HepG2 (cell line): ENCODE measurements around the gene AXIN2. TPM values are rescaled to one million over a fixed set of nuclear protein-coding genes. Genes with fewer than 3 reads are reported as not detected.

Experiments used
- CBFB ChIP-seq: sonication (generic); formaldehyde crosslinking; IDR thresholded peaks from 2 replicates; pipeline ENCODE4 v1.4.0; 2020; ENCODE audit warnings: missing genetic modification reagents
- CCAR2 ChIP-seq: fragments of 200-400 bp; formaldehyde crosslinking; optimal IDR thresholded peaks from 2 replicates; pipeline ENCODE3; 2018; ENCODE audit warnings: low read depth, mild to moderate bottlenecking, low read length, moderate library complexity
- GABPA ChIP-seq, 2 experiments: IDR thresholded peaks; 2 replicates each; pipeline ENCODE4 v1.6.1; 2011 to 2016; ENCODE audit warnings: low read depth in 2 of 2, low read length in 1 of 2, missing biosample characterization in 1 of 2, missing genetic modification characterization in 1 of 2
- HNF4A ChIP-seq: sonication (generic); formaldehyde crosslinking; IDR thresholded peaks from 2 replicates; pipeline ENCODE4 v1.4.0; 2020; ENCODE audit warnings: missing genetic modification reagents
- KDM4B ChIP-seq: sonication (generic); formaldehyde crosslinking; IDR thresholded peaks from 2 replicates; pipeline ENCODE4 v1.4.0; 2020; ENCODE audit warnings: missing genetic modification reagents
- PHF21A ChIP-seq: sonication (generic); formaldehyde crosslinking; IDR thresholded peaks from 2 replicates; pipeline ENCODE4 v1.5.0; 2020; ENCODE audit warnings: mild to moderate bottlenecking, missing genetic modification reagents
- POLR2G ChIP-seq: fragments of 200-400 bp; formaldehyde crosslinking; IDR thresholded peaks from 2 replicates; pipeline ENCODE4 v1.6.1; 2018; ENCODE audit warnings: mild to moderate bottlenecking, low read depth, low read length, moderate library complexity
- TAF1 ChIP-seq: sonication (generic); formaldehyde crosslinking; IDR thresholded peaks from 2 replicates; pipeline ENCODE4 v1.4.0; 2020; ENCODE audit warnings: missing genetic modification reagents
- WIZ ChIP-seq: sonication (generic); formaldehyde crosslinking; IDR thresholded peaks from 2 replicates; pipeline ENCODE4 v1.5.1; 2020; ENCODE audit warnings: mild to moderate bottlenecking, missing genetic modification reagents
- ZFYVE20 ChIP-seq: sonication (generic); formaldehyde crosslinking; IDR thresholded peaks from 2 replicates; pipeline ENCODE4 v1.8.0; 2023; ENCODE audit warnings: low read depth, mild to moderate bottlenecking, moderate library complexity, missing genetic modification reagents, borderline replicate concordance
- ZNF12 ChIP-seq: sonication (generic); formaldehyde crosslinking; IDR thresholded peaks from 2 replicates; pipeline ENCODE4 v1.5.0; 2020; ENCODE audit warnings: missing genetic modification reagents
- ZNF652 ChIP-seq: IDR thresholded peaks from 2 replicates; pipeline ENCODE4 v1.6.1; 2016; ENCODE audit warnings: low read depth, borderline replicate concordance
- ZNF749 ChIP-seq: sonication (generic); formaldehyde crosslinking; IDR thresholded peaks from 2 replicates; pipeline ENCODE4 v1.8.0; 2022; ENCODE audit warnings: mild to moderate bottlenecking, missing genetic modification reagents, moderate library complexity, borderline replicate concordance
- ZNF850 ChIP-seq: sonication (generic); formaldehyde crosslinking; conservative IDR thresholded peaks from 2 replicates; pipeline ENCODE4 v1.9.0; 2021; ENCODE audit warnings: mild to moderate bottlenecking, missing genetic modification reagents
- ZSCAN9 ChIP-seq: IDR thresholded peaks from 2 replicates; pipeline ENCODE4 v1.6.1; 2016; ENCODE audit warnings: borderline replicate concordance
- polyA plus RNA-seq, 8 experiments: library from polyadenylated mRNA; depleted of rRNA in 3 of 8; stranded (reverse) in 7 of 8; unstranded in 1 of 8; fragments of >200 nt; fragmentation: Illumina TruSeq in 4 of 8; extraction: Trizol in 4 of 8; gene quantifications; 2 replicates each; pipeline versions ENCODE4 v1.2.1 to v1.2.3, GENCODE V29; 2011 to 2016; ENCODE audit warnings: low read depth in 4 of 8, missing spikeins in 1 of 8, mixed read lengths in 1 of 8; ENCODE audit not compliant: insufficient read depth in 1 of 8
- total RNA-seq, 5 experiments: library from RNA; depleted of rRNA; stranded (reverse); fragments of >200 nt; fragmentation: Illumina TruSeq; extraction: Trizol; gene quantifications; 2 replicates each; pipeline ENCODE4 v1.2.3, GENCODE V29; 2016; ENCODE audit warnings: low read depth in 1 of 5
- TF ChIP-seq, protein P1 (sequence below): sonication (generic); formaldehyde crosslinking; conservative IDR thresholded peaks from 2 replicates; pipeline ENCODE4 v1.4.0; 2020; ENCODE audit warnings: missing genetic modification reagents
- TF ChIP-seq, protein P2 (sequence below): sonication (generic); formaldehyde crosslinking; IDR thresholded peaks from 2 replicates; pipeline ENCODE4 v1.5.0; 2020; ENCODE audit warnings: mild to moderate bottlenecking, missing genetic modification reagents, borderline replicate concordance
- TF ChIP-seq, protein P3 (sequence below): sonication (generic); formaldehyde crosslinking; IDR thresholded peaks from 2 replicates; pipeline ENCODE4 v1.4.0; 2020; ENCODE audit warnings: missing genetic modification reagents
- TF ChIP-seq, protein P4 (sequence below): sonication (generic); formaldehyde crosslinking; IDR thresholded peaks from 2 replicates; pipeline ENCODE4 v1.4.0; 2020; ENCODE audit warnings: missing genetic modification reagents, mild to moderate bottlenecking, borderline replicate concordance
- TF ChIP-seq, protein P5 (sequence below): sonication (generic); formaldehyde crosslinking; IDR thresholded peaks from 2 replicates; pipeline ENCODE4 v1.9.0; 2022; ENCODE audit warnings: missing genetic modification reagents, mild to moderate bottlenecking, borderline replicate concordance

Gene AXIN2
- total and polyA plus RNA-seq, 2 of the 13 experiments (the other 11 are each of a cell fraction or from before 2014, with no cell fraction given) = 58.6 to 63.4 TPM

DNA sequence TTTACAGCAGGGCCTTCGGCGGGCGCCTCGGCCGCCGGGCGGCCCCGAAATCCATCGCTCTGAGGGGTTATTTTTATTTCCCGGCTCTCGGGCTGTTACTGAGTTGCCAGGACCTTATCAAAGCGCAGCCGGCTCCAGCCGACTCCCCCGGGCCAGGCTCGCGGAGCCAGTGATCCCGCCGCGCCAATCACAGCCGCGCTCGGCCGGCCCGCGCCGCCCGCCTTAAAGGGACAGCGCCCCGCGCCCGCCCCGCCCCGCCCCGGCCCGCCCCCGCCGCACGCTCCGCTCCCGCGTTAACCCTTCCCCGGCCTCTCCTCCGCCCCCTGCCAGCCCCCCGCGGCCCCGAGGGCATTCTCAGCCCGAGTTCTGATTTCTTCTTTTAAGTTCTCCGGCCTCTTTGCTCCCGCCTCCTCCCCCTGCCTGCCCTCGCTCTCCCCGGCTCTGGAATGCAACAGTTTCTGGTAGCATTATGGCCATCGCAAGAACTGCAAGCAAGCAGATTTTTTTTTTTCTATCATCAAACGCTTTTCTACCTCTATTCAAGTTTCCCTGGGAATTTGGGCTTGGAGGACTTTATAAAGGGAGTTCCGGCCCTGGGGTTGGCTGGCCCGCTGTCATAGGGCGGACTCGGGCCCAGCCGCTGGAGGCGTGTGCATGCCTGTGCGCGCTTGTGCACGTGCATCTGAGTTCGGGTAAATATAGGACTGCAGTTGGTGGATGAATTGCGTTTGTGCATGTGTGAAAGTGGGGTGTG lies at the start of gene AXIN2 (continued):
- TF ChIP-seq, protein P1, sequence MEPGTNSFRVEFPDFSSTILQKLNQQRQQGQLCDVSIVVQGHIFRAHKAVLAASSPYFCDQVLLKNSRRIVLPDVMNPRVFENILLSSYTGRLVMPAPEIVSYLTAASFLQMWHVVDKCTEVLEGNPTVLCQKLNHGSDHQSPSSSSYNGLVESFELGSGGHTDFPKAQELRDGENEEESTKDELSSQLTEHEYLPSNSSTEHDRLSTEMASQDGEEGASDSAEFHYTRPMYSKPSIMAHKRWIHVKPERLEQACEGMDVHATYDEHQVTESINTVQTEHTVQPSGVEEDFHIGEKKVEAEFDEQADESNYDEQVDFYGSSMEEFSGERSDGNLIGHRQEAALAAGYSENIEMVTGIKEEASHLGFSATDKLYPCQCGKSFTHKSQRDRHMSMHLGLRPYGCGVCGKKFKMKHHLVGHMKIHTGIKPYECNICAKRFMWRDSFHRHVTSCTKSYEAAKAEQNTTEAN (CRISPR knock-in tag) = peak; percentile 96
- TF ChIP-seq CCAR2 (no peak), HNF4A (0 out of 2 replicates have a peak, but pooled peaks have one; percentile 48), ZSCAN9 (CRISPR knock-in tag) (peak; percentile 79; the same call in 1 of the 2 replicates), PHF21A (CRISPR knock-in tag) (peak; percentile 94), GABPA (IDR thresholded peaks at IDR 0.05; ENCODE audit: low read depth, low read length) (no peak), GABPA (CRISPR knock-in tag; IDR thresholded peaks at IDR 0.05; ENCODE audit: low read depth) (no peak; the same call in none of the 2 replicates), ZNF652 (CRISPR knock-in tag) (peak; percentile 92), CBFB (peak; percentile 28), ZNF749 (CRISPR knock-in tag) (peak; percentile 94; the same call in 1 of the 2 replicates), KDM4B (CRISPR knock-in tag) (no peak), WIZ (CRISPR knock-in tag) (peak; percentile 90), ZNF850 (CRISPR knock-in tag) (no peak), TAF1 (CRISPR knock-in tag) (peak; percentile 40; the same call in 1 of the 2 replicates), ZFYVE20 (CRISPR knock-in tag) (peak; percentile 49; the same call in 1 of the 2 replicates), ZNF12 (CRISPR knock-in tag) (peak; percentile 71; the same call in 1 of the 2 replicates), POLR2G (peak; percentile 32; the same call in 1 of the 2 replicates)
- TF ChIP-seq, protein P2, sequence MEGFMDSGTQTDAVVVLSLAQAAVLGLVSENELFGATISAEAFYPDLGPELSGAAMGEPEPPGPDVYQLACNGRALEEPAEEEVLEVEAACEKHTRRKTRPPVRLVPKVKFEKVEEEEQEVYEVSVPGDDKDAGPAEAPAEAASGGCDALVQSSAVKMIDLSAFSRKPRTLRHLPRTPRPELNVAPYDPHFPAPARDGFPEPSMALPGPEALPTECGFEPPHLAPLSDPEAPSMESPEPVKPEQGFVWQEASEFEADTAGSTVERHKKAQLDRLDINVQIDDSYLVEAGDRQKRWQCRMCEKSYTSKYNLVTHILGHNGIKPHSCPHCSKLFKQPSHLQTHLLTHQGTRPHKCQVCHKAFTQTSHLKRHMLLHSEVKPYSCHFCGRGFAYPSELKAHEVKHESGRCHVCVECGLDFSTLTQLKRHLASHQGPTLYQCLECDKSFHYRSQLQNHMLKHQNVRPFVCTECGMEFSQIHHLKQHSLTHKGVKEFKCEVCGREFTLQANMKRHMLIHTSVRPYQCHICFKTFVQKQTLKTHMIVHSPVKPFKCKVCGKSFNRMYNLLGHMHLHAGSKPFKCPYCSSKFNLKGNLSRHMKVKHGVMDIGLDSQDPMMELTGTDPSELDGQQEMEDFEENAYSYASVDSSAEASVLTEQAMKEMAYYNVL (CRISPR knock-in tag) = no peak; the same call in 1 of the 2 replicates
- TF ChIP-seq, protein P3, sequence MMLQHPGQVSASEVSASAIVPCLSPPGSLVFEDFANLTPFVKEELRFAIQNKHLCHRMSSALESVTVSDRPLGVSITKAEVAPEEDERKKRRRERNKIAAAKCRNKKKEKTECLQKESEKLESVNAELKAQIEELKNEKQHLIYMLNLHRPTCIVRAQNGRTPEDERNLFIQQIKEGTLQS (CRISPR knock-in tag) = peak; percentile 32; the same call in 1 of the 2 replicates
- TF ChIP-seq, protein P4, sequence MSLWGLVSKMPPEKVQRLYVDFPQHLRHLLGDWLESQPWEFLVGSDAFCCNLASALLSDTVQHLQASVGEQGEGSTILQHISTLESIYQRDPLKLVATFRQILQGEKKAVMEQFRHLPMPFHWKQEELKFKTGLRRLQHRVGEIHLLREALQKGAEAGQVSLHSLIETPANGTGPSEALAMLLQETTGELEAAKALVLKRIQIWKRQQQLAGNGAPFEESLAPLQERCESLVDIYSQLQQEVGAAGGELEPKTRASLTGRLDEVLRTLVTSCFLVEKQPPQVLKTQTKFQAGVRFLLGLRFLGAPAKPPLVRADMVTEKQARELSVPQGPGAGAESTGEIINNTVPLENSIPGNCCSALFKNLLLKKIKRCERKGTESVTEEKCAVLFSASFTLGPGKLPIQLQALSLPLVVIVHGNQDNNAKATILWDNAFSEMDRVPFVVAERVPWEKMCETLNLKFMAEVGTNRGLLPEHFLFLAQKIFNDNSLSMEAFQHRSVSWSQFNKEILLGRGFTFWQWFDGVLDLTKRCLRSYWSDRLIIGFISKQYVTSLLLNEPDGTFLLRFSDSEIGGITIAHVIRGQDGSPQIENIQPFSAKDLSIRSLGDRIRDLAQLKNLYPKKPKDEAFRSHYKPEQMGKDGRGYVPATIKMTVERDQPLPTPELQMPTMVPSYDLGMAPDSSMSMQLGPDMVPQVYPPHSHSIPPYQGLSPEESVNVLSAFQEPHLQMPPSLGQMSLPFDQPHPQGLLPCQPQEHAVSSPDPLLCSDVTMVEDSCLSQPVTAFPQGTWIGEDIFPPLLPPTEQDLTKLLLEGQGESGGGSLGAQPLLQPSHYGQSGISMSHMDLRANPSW = peak; percentile 52; the same call in 1 of the 2 replicates
- TF ChIP-seq, protein P5, sequence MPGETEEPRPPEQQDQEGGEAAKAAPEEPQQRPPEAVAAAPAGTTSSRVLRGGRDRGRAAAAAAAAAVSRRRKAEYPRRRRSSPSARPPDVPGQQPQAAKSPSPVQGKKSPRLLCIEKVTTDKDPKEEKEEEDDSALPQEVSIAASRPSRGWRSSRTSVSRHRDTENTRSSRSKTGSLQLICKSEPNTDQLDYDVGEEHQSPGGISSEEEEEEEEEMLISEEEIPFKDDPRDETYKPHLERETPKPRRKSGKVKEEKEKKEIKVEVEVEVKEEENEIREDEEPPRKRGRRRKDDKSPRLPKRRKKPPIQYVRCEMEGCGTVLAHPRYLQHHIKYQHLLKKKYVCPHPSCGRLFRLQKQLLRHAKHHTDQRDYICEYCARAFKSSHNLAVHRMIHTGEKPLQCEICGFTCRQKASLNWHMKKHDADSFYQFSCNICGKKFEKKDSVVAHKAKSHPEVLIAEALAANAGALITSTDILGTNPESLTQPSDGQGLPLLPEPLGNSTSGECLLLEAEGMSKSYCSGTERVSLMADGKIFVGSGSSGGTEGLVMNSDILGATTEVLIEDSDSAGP (CRISPR knock-in tag) = peak; percentile 98
